ENCODE data around the gene PRR5.

PRR5 gene

DNA sequence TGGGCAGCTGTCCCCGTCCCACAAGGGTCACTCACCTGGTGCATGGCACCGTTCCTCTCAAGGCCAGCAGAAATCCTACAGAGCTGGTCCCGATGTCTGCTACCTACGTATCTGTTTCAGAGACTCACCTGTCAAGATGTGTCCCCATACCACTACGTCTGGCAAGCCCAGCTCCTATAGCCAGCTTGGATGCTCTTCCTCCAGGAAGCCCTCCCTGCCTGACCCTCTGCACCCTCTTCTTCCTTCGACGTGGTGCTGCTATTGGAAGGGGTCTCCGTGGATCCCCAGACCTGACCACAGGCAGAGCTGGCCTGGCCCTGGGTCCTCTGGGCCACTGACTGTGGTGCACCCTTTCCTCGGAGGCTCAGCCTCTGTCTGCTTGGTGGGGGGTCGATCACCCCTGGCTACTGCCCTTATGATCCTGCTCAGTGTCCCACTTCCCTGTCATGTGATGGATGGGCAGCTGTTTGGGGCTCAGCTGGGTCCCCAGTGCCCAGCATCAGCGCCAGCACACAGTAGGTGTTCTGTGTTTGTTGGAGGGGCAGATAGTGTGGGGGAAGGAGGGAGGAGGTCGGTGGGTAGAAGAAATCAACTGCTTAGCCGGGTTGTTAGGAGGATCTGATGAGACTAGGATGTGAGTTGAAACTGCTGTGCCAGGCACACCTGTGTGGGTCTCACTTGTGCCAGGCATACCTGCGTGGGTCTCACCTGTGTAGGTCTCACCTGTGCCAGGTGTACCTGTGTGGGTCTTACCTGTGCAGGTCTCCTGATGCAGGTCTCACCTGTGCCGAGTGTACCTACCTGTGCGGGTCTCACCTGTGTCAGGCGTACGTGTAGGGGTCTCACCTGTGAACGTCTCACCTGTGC lies 28.7 kb downstream of the PRR5 start:
- no peak for FAIRE-seq
- TF ChIP-seq PAX5 (IDR thresholded peaks at IDR 0.05; ENCODE audit: insufficient read depth, low read length, severe bottlenecking) (no peak), SPI1 (IDR thresholded peaks at IDR 0.05; ENCODE audit: low read depth, low read length) (no peak), POLR2A (IDR thresholded peaks at IDR 0.05; ENCODE audit: low read depth, low read length) (no peak), POU2F2 (IDR thresholded peaks at IDR 0.05; ENCODE audit: low read depth, low read length) (no peak), TAF1 (IDR thresholded peaks at IDR 0.05; ENCODE audit: low read depth, low read length) (no peak), POLR2AphosphoS5 (IDR thresholded peaks at IDR 0.05; ENCODE audit: low read depth, low read length) (no peak)
- DNase-seq (ENCODE audit: insufficient read length, low spot score) = no peak

DNA sequence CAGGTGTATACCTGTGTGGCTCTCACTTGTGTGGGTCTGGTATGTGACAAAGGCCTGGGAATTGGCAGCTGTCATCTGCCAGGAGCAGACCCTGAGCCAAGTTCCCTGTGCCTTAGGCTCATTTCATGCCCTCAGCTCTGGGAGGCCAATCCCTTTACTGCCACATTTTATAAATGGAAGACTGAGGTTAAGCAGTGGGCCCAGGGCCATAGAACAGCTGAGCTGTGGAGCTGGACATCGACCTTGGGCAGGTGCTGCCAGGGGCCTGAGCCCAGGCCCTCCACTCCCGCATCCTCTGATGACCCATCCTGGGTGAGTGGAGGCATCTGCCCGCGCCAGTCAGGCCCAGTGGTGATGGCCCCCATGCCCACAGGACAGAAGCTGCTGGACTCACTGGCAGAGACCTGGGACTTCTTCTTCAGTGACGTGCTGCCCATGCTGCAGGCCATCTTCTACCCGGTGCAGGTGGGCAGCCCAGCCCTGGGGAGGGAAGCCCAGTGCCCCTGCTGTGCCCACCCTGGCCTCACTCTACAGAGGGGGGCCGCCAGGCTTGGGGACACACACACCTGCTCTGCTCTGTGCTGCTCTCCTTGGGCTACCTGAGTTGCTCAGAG lies 29.5 kb downstream of the PRR5 start:
- FAIRE-seq (no peak), DNase-seq (ENCODE audit: insufficient read length, low spot score) (no peak)
- TF ChIP-seq PAX5 (IDR thresholded peaks at IDR 0.05; ENCODE audit: insufficient read depth, low read length, severe bottlenecking) (no peak), SPI1 (IDR thresholded peaks at IDR 0.05; ENCODE audit: low read depth, low read length) (no peak), POU2F2 (IDR thresholded peaks at IDR 0.05; ENCODE audit: low read depth, low read length) (no peak), TAF1 (IDR thresholded peaks at IDR 0.05; ENCODE audit: low read depth, low read length) (no peak), POLR2AphosphoS5 (IDR thresholded peaks at IDR 0.05; ENCODE audit: low read depth, low read length) (no peak), POLR2A (IDR thresholded peaks at IDR 0.05; ENCODE audit: low read depth, low read length) (no peak)

DNA sequence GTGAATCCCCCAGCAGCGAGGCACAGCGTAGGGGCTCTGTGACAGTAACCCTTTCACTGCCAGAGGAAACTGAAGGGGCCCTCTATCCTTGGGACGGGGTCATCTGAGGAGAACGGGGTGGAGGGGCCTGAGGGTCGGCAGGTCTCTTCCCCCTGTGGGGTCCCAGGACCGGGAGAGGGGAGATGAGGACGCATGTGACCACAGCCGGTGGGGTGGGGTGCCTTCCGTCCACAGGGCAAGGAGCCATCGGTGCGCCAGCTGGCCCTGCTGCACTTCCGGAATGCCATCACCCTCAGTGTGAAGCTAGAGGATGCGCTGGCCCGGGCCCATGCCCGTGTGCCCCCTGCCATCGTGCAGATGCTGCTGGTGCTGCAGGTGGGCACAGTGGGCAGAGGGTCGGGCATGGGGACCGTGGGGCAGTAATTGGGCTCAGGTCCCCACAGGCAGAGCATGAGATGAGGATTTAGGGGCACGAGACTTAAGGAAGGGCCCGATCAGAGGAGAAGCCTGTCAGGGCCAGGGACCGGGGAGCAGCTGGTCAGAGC lies 30.1 kb downstream of the PRR5 start:
- FAIRE-seq (no peak), DNase-seq (ENCODE audit: insufficient read length, low spot score) (no peak)
- TF ChIP-seq PAX5 (IDR thresholded peaks at IDR 0.05; ENCODE audit: insufficient read depth, low read length, severe bottlenecking) = no peak
- no peak for TF ChIP-seq POLR2AphosphoS5 (IDR thresholded peaks at IDR 0.05; ENCODE audit: low read depth, low read length)
- TF ChIP-seq POLR2A (IDR thresholded peaks at IDR 0.05; ENCODE audit: low read depth, low read length) = no peak
- TF ChIP-seq TAF1 (IDR thresholded peaks at IDR 0.05; ENCODE audit: low read depth, low read length) = no peak
- TF ChIP-seq SPI1 (IDR thresholded peaks at IDR 0.05; ENCODE audit: low read depth, low read length) = no peak
- TF ChIP-seq POU2F2 (IDR thresholded peaks at IDR 0.05; ENCODE audit: low read depth, low read length) = no peak

DNA sequence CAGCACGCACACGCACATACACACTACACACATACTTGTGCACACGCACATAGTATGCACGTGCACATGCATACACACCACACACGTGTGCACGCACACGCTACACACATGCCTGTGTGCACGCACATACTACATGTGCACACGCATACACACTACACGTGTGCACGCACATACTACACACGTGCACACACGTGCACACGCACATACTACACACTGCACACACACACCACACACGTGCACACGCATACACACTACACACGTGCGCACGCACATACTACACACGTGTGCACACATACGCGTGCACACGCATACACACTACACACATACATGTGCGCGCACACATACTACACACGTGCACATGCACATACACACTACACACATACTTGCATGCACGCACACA lies 30.7 kb downstream of the PRR5 start:
- TF ChIP-seq POU2F2 (IDR thresholded peaks at IDR 0.05; ENCODE audit: low read depth, low read length) (no peak), TAF1 (IDR thresholded peaks at IDR 0.05; ENCODE audit: low read depth, low read length) (no peak), SPI1 (IDR thresholded peaks at IDR 0.05; ENCODE audit: low read depth, low read length) (no peak), POLR2A (IDR thresholded peaks at IDR 0.05; ENCODE audit: low read depth, low read length) (no peak), PAX5 (IDR thresholded peaks at IDR 0.05; ENCODE audit: insufficient read depth, low read length, severe bottlenecking) (no peak), POLR2AphosphoS5 (IDR thresholded peaks at IDR 0.05; ENCODE audit: low read depth, low read length) (no peak)
- peak; percentile 83 for FAIRE-seq

GRCh38 chr22:44733426-44734106 lies 31.6 kb downstream of the PRR5 start:
- DNase-seq (ENCODE audit: insufficient read length, low spot score) (no peak), FAIRE-seq (no peak)
- TF ChIP-seq POLR2AphosphoS5 (IDR thresholded peaks at IDR 0.05; ENCODE audit: low read depth, low read length) (no peak), TAF1 (IDR thresholded peaks at IDR 0.05; ENCODE audit: low read depth, low read length) (no peak), PAX5 (IDR thresholded peaks at IDR 0.05; ENCODE audit: insufficient read depth, low read length, severe bottlenecking) (no peak), SPI1 (IDR thresholded peaks at IDR 0.05; ENCODE audit: low read depth, low read length) (no peak), POU2F2 (IDR thresholded peaks at IDR 0.05; ENCODE audit: low read depth, low read length) (no peak), POLR2A (IDR thresholded peaks at IDR 0.05; ENCODE audit: low read depth, low read length) (no peak)

More for the DNA sequence above, 30.7 kb downstream of the PRR5 start:
- DNase-seq (ENCODE audit: insufficient read length, low spot score) = no peak

DNA sequence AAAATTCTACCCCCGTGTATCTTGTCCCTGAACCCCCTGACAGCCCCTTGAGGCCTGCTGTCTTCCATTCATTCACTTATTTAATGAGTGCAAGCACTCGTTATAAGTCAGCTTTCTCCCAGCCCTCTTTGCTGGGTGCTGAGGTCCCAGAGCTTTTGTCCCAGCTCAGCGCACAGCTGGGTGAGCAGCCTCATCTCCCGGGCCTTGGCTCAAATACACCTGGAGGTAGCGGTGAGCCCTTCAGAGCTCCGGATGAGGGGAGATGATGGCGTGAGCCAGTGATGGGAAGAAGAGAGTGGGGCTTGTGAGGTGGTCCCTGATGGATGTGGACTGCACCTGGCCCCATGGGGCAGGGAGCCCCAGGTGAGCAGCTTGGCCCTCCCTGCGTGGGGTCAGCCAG lies 32.3 kb downstream of the PRR5 start:
- no peak for FAIRE-seq
- TF ChIP-seq POLR2A (IDR thresholded peaks at IDR 0.05; ENCODE audit: low read depth, low read length) (no peak), PAX5 (IDR thresholded peaks at IDR 0.05; ENCODE audit: insufficient read depth, low read length, severe bottlenecking) (no peak), POLR2AphosphoS5 (IDR thresholded peaks at IDR 0.05; ENCODE audit: low read depth, low read length) (no peak), TAF1 (IDR thresholded peaks at IDR 0.05; ENCODE audit: low read depth, low read length) (no peak), SPI1 (IDR thresholded peaks at IDR 0.05; ENCODE audit: low read depth, low read length) (no peak), POU2F2 (IDR thresholded peaks at IDR 0.05; ENCODE audit: low read depth, low read length) (no peak)
- DNase-seq (ENCODE audit: insufficient read length, low spot score) = no peak

DNA sequence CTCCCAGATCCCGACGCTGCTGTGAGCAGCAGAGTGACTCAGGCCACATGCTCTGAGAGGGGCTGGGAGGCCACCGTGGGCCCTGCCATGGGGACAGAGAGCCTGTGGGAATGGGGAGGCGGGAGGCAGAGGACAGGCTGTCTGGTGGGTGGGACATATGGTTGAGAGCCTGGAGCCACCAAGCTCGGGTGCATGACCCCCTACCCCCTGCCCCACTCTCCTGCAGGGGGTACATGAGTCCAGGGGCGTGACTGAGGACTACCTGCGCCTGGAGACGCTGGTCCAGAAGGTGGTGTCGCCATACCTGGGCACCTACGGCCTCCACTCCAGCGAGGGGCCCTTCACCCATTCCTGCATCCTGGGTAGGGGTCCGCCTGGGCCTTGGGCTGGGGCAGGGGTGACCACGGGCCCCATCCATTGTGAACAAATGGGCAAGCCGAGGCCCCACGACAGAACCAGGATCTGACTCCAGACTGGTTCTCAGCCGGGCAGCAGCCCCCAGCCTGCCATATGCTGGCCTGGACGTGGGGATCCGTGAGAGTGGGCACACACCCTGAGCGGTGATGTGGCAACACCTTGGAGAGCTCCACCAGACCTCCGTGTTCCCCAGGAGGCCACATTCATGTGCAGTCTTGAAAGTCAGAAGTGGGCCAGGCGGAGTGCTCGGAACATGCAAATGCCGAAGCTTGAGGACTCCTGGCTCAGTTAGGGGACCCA lies 33.0 kb downstream of the PRR5 start:
- DNase-seq (ENCODE audit: insufficient read length, low spot score) = no peak
- FAIRE-seq = no peak
- no peak for TF ChIP-seq POLR2AphosphoS5 (IDR thresholded peaks at IDR 0.05; ENCODE audit: low read depth, low read length)
- no peak for TF ChIP-seq POLR2A (IDR thresholded peaks at IDR 0.05; ENCODE audit: low read depth, low read length)
- no peak for TF ChIP-seq POU2F2 (IDR thresholded peaks at IDR 0.05; ENCODE audit: low read depth, low read length)
- no peak for TF ChIP-seq TAF1 (IDR thresholded peaks at IDR 0.05; ENCODE audit: low read depth, low read length)
- no peak for TF ChIP-seq SPI1 (IDR thresholded peaks at IDR 0.05; ENCODE audit: low read depth, low read length)
- no peak for TF ChIP-seq PAX5 (IDR thresholded peaks at IDR 0.05; ENCODE audit: insufficient read depth, low read length, severe bottlenecking)

Measured in GM12891 (cell line).